Superior temporal gyrus (tissue), 1 donor: ENCODE data around the gene FN3K.

Experiments
- DNase-seq: peaks from one replicate; pipeline ENCODE4 v3.0.0-alpha.2; 2016; ENCODE audit errors: extremely low spot score

The FN3K gene

GRCh38 chr17:82795615-82796014, 60.2 kb downstream of the FN3K start:
- no peak for DNase-seq

- DNase-seq = no peak
These were observed 61.6 kb downstream of the FN3K start for GRCh38 chr17:82797061-82797460.

- DNase-seq = no peak
These were observed 63.3 kb downstream of the FN3K start for GRCh38 chr17:82798752-82799151.

GRCh38 chr17:82799591-82799990, 64.2 kb downstream of the FN3K start:
- DNase-seq = no peak
